Aorta (tissue), 5 donors: ENCODE results near the gene MBOAT7. TPM values are rescaled to one million over a fixed set of nuclear protein-coding genes. Genes with fewer than 3 reads are reported as not detected.
"Not testable (repeated sequence)": the region's sequence is repeated elsewhere in the genome, so short reads cannot be mapped to it uniquely, and the experiment has no call there.

Experiments used
- ATAC-seq: fragments of 200-7000 bp; cut with Tn5 transposase; one replicate; pipeline ENCODE4 v1.9.1; 2022; ENCODE audit warnings: moderate library complexity; ENCODE audit not compliant: low FRiP score
- DNase-seq, 2 donors: peaks; one replicate each; pipeline ENCODE4 v3.0.0-alpha.2; 2020
- H3K27ac ChIP-seq, 2 donors: one replicate each; pipeline ENCODE4 v1.5.1; 2013; ENCODE audit warnings: low read length in 2 of 2, mild to moderate bottlenecking in 2 of 2, moderate library complexity in 2 of 2, control low read depth in 1 of 2, inconsistent platforms in 1 of 2, low read depth in 1 of 2
- H3K27me3 ChIP-seq, 2 donors: one replicate each; pipeline ENCODE4 v1.6.1; 2013; ENCODE audit warnings: control low read depth in 1 of 2, low read length in 1 of 2, mild to moderate bottlenecking in 1 of 2, moderate library complexity in 1 of 2; ENCODE audit not compliant: insufficient read depth in 2 of 2, control insufficient read depth in 1 of 2
- H3K36me3 ChIP-seq, 2 donors: one replicate each; pipeline ENCODE4 v1.6.1; 2013; ENCODE audit warnings: control low read depth in 1 of 2, low read length in 1 of 2, mild to moderate bottlenecking in 1 of 2; ENCODE audit not compliant: insufficient read depth in 2 of 2, control insufficient read depth in 1 of 2
- H3K4me1 ChIP-seq, 2 donors: one replicate each; pipeline ENCODE4 v1.6.1; 2013; ENCODE audit warnings: low read length in 2 of 2, control low read depth in 1 of 2, mild to moderate bottlenecking in 1 of 2, moderate library complexity in 1 of 2; ENCODE audit not compliant: insufficient read depth in 2 of 2, control insufficient read depth in 1 of 2
- H3K4me3 ChIP-seq, 2 donors: one replicate each; pipeline ENCODE4 v1.5.1; 2013; ENCODE audit warnings: low read length in 2 of 2, control low read depth in 1 of 2, mild to moderate bottlenecking in 1 of 2
- H3K9me3 ChIP-seq: one replicate; pipeline ENCODE4 v1.6.1; 2013; ENCODE audit warnings: mild to moderate bottlenecking, low read length; ENCODE audit not compliant: control insufficient read depth
- WGBS, 2 donors: extraction: QIAGEN DNeasy Blood & Tissue Kit; methylation state at CpG; one replicate each; pipeline ENCODE4 v1.1.7; 2013; 5-methylcytosine and 5-hydroxymethylcytosine counted together
- intact Hi-C, 2 donors: fragments of 100-400 bp; cut with DNase I; formaldehyde crosslinking; loops; one replicate each; pipeline versions ENCODE4 v1.14.2 to v1.15.0; 2022
- polyA plus RNA-seq, 2 donors: library from polyadenylated mRNA; stranded (reverse); fragments of 200-250 nt; gene quantifications; one replicate each; pipeline ENCODE4 v1.2.3, GENCODE V29; 2013
- total RNA-seq, 2 donors: library from RNA; stranded (reverse); fragmentation: NEBNext Ultra II Directional; extraction: Animal tissue kit (Norgen Biotek cat#: 25700); gene quantifications; one replicate each; pipeline ENCODE4 v1.2.1, GENCODE V29; 2021
- donor health status: healthy with polysubstance abuse.
- donor health status: Bipolar disorder and iron deficiency.
- donor health status: DM: no; HTN: no; CAD: no.
- donor health status: DM: no; HTN: no; CAD: no.
- donor health status: DM: yes; HTN: yes; CAD: no.

MBOAT7 gene
- total and polyA plus RNA-seq, 4 donors = 11.9 to 40.7 (median 26.7) TPM

GRCh38 chr19:54222474-54223276 lies 33.3 kb upstream of the MBOAT7 start, which contains the start of gene LILRB3:
TSS of gene LILRB3 (minus strand) at chr19:54223007. CDS start at chr19:54222976, 31 bp downstream.
- H3K27me3 ChIP-seq, DNase-seq, H3K27ac ChIP-seq, H3K4me1 ChIP-seq, H3K9me3 ChIP-seq, H3K4me3 ChIP-seq, H3K36me3 ChIP-seq: not testable (repeated sequence)
- 63 to 69% methylated on average over 16 of the region's 16 CpGs for WGBS, 2 donors
- ATAC-seq = peak; percentile 50
- intact Hi-C loops = loop anchor here in 1 of 2 donors (2.0 kb wide), 1 partner anchor 16 kb away; no protein-coding TSS in a partner anchor

DNA sequence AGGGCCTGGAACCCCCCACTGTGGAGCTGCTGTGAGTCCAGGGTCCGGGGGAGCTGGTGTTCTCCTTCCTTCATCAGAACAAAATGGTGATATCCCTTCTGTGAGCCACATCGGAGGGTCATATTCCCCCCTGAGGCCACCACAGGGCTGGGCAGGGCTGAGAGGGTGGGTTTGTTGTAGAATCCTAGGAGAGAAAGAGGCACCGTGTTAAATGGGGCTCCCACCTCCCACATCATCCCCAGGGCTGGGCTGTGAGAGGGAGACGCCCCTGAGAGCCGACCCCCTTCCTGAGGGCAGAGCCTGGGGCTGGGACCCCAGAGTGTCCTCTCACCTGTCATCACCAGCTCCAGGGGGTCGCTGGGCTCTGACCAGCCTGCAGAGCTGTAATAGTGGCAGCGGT lies 32.6 kb upstream of the MBOAT7 start:
- ATAC-seq, H3K36me3 ChIP-seq, H3K4me1 ChIP-seq, H3K4me3 ChIP-seq, H3K27ac ChIP-seq, DNase-seq, H3K27me3 ChIP-seq, H3K9me3 ChIP-seq: not testable (repeated sequence)
- intact Hi-C loops = loop anchor here in 1 of 2 donors (2.0 kb wide), 1 partner anchor 17 kb away; no protein-coding TSS in a partner anchor
- WGBS, 2 donors = 72 to 74% methylated on average over 6 to 7 of the region's 7 CpGs

DNA sequence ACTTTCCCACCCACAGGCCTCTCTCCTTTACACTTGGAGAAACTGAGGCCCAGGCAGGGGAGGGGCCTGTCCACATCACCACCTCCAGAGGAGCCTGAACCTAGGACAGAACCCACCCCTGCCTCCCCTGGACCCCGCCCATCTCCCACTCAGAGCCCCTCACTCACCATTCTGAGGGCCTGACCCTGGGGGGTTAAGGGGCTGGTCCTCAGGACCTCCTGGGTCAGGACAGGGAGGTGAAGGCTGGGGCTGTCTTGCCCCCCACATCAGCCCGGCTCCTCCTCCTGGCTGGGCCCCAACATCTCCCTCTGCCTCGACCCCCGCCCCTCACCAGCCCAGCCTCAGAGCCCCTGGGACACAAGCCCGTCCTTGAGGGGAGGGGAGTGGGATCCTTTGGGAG lies 30.3 kb upstream of the MBOAT7 start:
- intact Hi-C loops = not testable (repeated sequence)

DNA sequence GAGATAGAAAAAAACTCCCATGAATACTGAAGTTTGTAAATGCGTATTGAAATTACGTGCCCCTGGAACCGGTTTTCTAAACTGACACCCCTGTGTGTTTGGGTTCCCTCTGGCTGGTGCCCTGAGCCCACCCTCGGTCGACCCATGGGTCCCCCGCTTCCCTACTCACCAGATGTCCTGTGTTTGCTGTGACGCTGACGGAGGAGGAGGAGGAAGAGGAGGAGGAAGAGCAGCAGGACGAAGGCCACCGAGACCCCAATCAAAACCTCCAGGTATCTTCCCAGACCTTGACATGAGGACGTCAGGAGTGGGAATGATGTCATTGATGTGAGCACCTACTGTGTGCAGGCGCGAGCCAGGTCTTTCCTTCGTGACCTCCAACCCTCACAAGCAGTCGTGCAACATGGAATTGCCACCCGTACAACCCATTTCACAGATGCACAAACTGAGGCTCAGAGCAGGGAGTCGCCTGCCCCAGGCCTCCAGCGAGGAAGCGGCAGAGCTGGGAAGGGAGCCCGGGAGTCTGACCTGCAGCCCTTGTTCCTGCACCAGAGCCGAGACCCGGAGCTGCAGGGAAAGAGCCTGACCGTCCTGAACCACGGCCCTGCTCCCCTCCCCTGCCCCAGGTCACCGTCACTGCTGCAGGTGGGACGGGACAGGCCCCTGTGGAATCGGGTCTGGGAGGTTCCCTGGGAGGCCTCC lies 29.7 kb upstream of the MBOAT7 start:
- Histone ChIP-seq H3K36me3 (no peaks in the 10 kb centered on the region), H3K27me3 (no peaks in the 10 kb centered on the region), H3K4me1 (no peaks in the 10 kb centered on the region), H3K4me3 (no peak overlapping the region), H3K9me3 (no peaks in the 10 kb centered on the region), H3K27ac (no peak overlapping the region)
- DNase-seq (peak in 1 of 2 donors; percentile 42), ATAC-seq (no peak)
- intact Hi-C loops = no loop called here
- WGBS, 2 donors = 90 to 92% methylated on average over 27 of the region's 27 CpGs

More for the DNA sequence above, 30.3 kb upstream of the MBOAT7 start:
- H3K27ac ChIP-seq, H3K9me3 ChIP-seq, H3K27me3 ChIP-seq, H3K4me3 ChIP-seq, ATAC-seq, H3K36me3 ChIP-seq, H3K4me1 ChIP-seq: not testable (repeated sequence)
- WGBS, 2 donors = 79 to 83% methylated on average over 2 to 5 of the region's 5 CpGs
- peak in 1 of 2 donors; percentile 44 for DNase-seq

- WGBS, 2 donors = 78 to 85% methylated on average over 5 to 8 of the region's 8 CpGs
- Histone ChIP-seq H3K4me1 (no peaks in the 10 kb centered on the region), H3K27me3 (no peaks in the 10 kb centered on the region), H3K9me3 (no peaks in the 10 kb centered on the region), H3K27ac (no peak overlapping the region), H3K4me3 (no peak overlapping the region), H3K36me3 (no peaks in the 10 kb centered on the region)
- ATAC-seq (no peak), DNase-seq (no peak)
- intact Hi-C loops = no loop called here
Measured at GRCh38 chr19:54218259-54218658, 28.9 kb upstream of the MBOAT7 start.

DNA sequence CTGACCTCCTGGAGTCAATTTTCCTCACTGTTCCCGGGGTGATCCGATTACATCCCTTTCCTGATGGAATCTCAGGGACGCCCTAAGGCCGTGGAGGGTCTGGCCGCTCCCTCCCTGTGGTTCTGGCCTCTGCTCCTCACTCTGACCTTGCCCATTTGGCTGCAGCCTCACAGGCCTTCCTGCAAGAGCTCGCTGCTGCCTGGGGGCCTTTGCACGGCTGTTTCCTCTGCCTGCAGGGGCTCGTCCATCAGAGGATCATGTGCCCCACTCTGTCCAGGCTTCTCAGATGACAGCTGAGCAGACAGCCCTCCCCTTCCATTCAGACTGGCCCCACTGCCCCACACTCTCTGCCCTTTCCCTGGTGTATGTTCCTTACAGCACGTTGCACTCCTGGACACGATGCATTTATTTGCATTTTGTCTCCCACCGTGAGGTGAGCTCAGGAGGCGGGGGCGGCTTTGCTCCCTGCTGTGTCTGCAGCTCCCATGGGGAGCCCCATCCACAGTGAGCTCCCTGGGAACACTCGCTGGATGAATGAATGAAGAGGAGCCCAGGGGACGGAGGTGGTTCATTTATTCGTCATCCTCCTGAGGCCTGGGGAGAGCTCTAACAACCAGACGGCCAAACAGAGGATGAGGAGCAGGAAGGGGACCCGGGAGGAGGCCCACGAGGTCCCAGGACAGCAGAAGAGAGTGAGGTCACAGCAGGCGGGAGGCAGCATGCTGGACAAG lies 28.3 kb upstream of the MBOAT7 start:
- H3K27ac ChIP-seq, H3K36me3 ChIP-seq, H3K4me1 ChIP-seq, H3K9me3 ChIP-seq, H3K4me3 ChIP-seq, ATAC-seq, DNase-seq, H3K27me3 ChIP-seq, intact Hi-C loops: not testable (repeated sequence)
- 47 to 61% methylated on average over 14 to 17 of the region's 20 CpGs for WGBS, 2 donors

DNA sequence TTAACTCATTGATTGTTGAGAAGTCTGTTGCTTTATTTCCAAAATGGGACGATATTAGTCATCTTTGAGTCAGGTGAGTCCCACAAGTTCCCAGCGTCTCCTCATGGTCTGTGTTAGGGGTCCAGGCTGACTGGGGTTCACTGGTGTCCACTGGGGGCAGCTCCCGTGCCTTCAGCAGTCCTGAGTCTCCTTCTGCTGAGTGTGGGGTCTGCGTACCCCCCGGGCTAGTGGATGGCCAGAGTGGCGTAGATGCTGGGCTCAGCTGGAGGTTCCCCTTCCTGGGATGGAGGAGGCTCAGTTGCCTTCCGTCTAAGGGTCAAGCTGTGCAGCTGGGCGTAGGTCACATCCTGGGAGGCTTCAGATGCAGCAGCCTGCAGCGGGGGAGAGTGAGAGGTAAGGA lies 27.5 kb upstream of the MBOAT7 start:
- Histone ChIP-seq H3K4me1 (no peaks in the 10 kb centered on the region), H3K27ac (no peak overlapping the region), H3K27me3 (no peaks in the 10 kb centered on the region), H3K9me3 (no peaks in the 10 kb centered on the region), H3K36me3 (no peaks in the 10 kb centered on the region), H3K4me3 (no peak overlapping the region)
- 84% methylated on average over 8 to 9 of the region's 9 CpGs for WGBS, 2 donors
- DNase-seq = peak in 1 of 2 donors; percentile 16
- ATAC-seq = no peak
- intact Hi-C loops = no loop called here

DNA sequence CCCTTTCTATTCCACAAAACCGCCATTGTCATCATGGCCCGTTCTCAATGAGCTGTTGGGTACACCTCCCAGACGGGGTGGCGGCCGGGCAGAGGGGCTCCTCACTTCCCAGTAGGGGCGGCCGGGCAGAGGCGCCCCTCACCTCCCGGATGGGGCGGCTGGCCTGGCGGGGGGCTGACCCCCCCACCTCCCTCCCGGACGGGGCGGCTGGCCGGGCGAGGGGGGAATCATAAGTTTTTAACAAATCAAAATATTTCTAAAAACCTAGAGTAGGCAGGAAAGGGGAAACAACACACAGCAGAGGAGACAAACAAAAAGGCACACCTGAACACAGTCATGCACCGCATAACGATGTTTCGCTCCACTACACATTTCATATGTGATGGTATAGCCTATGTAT lies 25.4 kb upstream of the MBOAT7 start:
- H3K27me3 ChIP-seq, H3K36me3 ChIP-seq, intact Hi-C loops, ATAC-seq, H3K4me3 ChIP-seq, H3K4me1 ChIP-seq, H3K9me3 ChIP-seq, H3K27ac ChIP-seq: not testable (repeated sequence)
- WGBS, 2 donors = 96 to 97% methylated on average over 14 to 16 of the region's 19 CpGs
- peak in 1 of 2 donors; percentile 35 for DNase-seq
